Hematopoietic multipotent progenitor cell (in vitro differentiated cells): Measurements from ENCODE around the gene NEDD4. TPM values are rescaled to one million over a fixed set of nuclear protein-coding genes. Genes with fewer than 3 reads are reported as not detected.
"Not testable (repeated sequence)": the region's sequence is repeated elsewhere in the genome, so short reads cannot be mapped to it uniquely, and the experiment has no call there.

Experiments used
- DNase-seq, 3 donors: peaks; one replicate each; pipeline ENCODE4 v3.0.0-alpha.2; 2011 to 2015; ENCODE audit warnings: low read depth in 2 of 3, low spot score in 2 of 3
- total RNA-seq: library from RNA; depleted of rRNA; stranded (reverse); fragments of >200 nt; gene quantifications from one replicate; pipeline ENCODE4 v1.2.3, GENCODE V29; 2012

Gene NEDD4
- total RNA-seq, 1 donor: 18.0 TPM

- DNase-seq: no peak
These were observed 157.5 kb downstream of the NEDD4 start for GRCh38 chr15:55835866-55836265.

- no peak for DNase-seq
These were observed 159.1 kb downstream of the NEDD4 start for GRCh38 chr15:55834331-55834730.

GRCh38 chr15:55829826-55830225 lies 163.6 kb downstream of the NEDD4 start:
- DNase-seq: peak in 2 of 3 donors; percentile 12 to 43

GRCh38 chr15:55827955-55828354 lies 165.5 kb downstream of the NEDD4 start:
- DNase-seq: no peak

GRCh38 chr15:55827204-55827603 lies 166.2 kb downstream of the NEDD4 start:
- no peak for DNase-seq

- no peak for DNase-seq
These were observed 168.4 kb downstream of the NEDD4 start for GRCh38 chr15:55824857-55825613.

- no peak for DNase-seq
These were observed 169.6 kb downstream of the NEDD4 start for GRCh38 chr15:55823699-55824340.

- DNase-seq: no peak
These were observed 170.2 kb downstream of the NEDD4 start for GRCh38 chr15:55823191-55823670.

- not testable (repeated sequence) for DNase-seq
These were observed 171.7 kb downstream of the NEDD4 start for GRCh38 chr15:55821740-55822139.

GRCh38 chr15:55820043-55820442 lies 173.4 kb downstream of the NEDD4 start:
- DNase-seq: no peak

- DNase-seq: no peak
These were observed 173.9 kb downstream of the NEDD4 start for GRCh38 chr15:55819397-55820034.

GRCh38 chr15:55816017-55816416 lies 177.4 kb downstream of the NEDD4 start:
- no peak for DNase-seq

- DNase-seq: no peak
These were observed 190.6 kb downstream of the NEDD4 start for GRCh38 chr15:55802600-55803376.

- no peak for DNase-seq
These were observed 193.2 kb downstream of the NEDD4 start for GRCh38 chr15:55800216-55800615.

GRCh38 chr15:55799291-55800212 lies 193.9 kb downstream of the NEDD4 start:
- peak in 2 of 3 donors; percentile 32 to 50 for DNase-seq

GRCh38 chr15:55796321-55796965 lies 197.0 kb downstream of the NEDD4 start:
- no peak for DNase-seq

- no peak for DNase-seq
These were observed 198.4 kb downstream of the NEDD4 start for GRCh38 chr15:55795031-55795430.

GRCh38 chr15:55791551-55792400 lies 201.6 kb downstream of the NEDD4 start:
- no peak for DNase-seq
